ENCODE measurements around the gene GPR35.

GPR35 gene

GRCh38 chr2:240585101-240585500 lies 40.2 kb upstream of the GPR35 start:
- peak overlapping the region; percentile 85 for H3K4me3 ChIP-seq (ENCODE audit: low read length)
- TF ChIP-seq ZNF274 (IDR thresholded peaks at IDR 0.05; ENCODE audit: low read depth, low read length) = no peak

GRCh38 chr2:240585681-240586197 lies 39.5 kb upstream of the GPR35 start:
- peak overlapping the region; percentile 85 for H3K4me3 ChIP-seq (ENCODE audit: low read length)
- TF ChIP-seq ZNF274 (IDR thresholded peaks at IDR 0.05; ENCODE audit: low read depth, low read length) = no peak

GRCh38 chr2:240586198-240586918 lies 38.9 kb upstream of the GPR35 start, which contains the start of gene CAPN10:
CAPN10 (plus strand) TSS chr2:240586734; CDS start chr2:240586912, 178 bp downstream.
- peak within 1 kb of the TSS; percentile 85 for H3K4me3 ChIP-seq (ENCODE audit: low read length)
- no peak for TF ChIP-seq ZNF274 (IDR thresholded peaks at IDR 0.05; ENCODE audit: low read depth, low read length)

- H3K4me3 ChIP-seq (ENCODE audit: low read length) = peak overlapping the region; percentile 85
- TF ChIP-seq ZNF274 (IDR thresholded peaks at IDR 0.05; ENCODE audit: low read depth, low read length) = no peak
These were observed 38.1 kb upstream of the GPR35 start for GRCh38 chr2:240586919-240587800.

GRCh38 chr2:240588006-240588655 lies 37.1 kb upstream of the GPR35 start:
- H3K4me3 ChIP-seq (ENCODE audit: low read length) = peak overlapping the region; percentile 85; the same call in 1 of the 2 replicates
- TF ChIP-seq ZNF274 (IDR thresholded peaks at IDR 0.05; ENCODE audit: low read depth, low read length) = no peak

- no peak for TF ChIP-seq ZNF274 (IDR thresholded peaks at IDR 0.05; ENCODE audit: low read depth, low read length)
- no peak overlapping the region for H3K4me3 ChIP-seq (ENCODE audit: low read length)
These were observed 36.6 kb upstream of the GPR35 start for GRCh38 chr2:240588669-240589068.

- TF ChIP-seq ZNF274 (IDR thresholded peaks at IDR 0.05; ENCODE audit: low read depth, low read length) = no peak
- H3K4me3 ChIP-seq (ENCODE audit: low read length) = no peak overlapping the region
These were observed 35.9 kb upstream of the GPR35 start for GRCh38 chr2:240589375-240589774.

GRCh38 chr2:240589850-240590525 lies 35.3 kb upstream of the GPR35 start:
- no peak for TF ChIP-seq ZNF274 (IDR thresholded peaks at IDR 0.05; ENCODE audit: low read depth, low read length)
- no peak overlapping the region for H3K4me3 ChIP-seq (ENCODE audit: low read length)

GRCh38 chr2:240590681-240591111 lies 34.6 kb upstream of the GPR35 start:
- no peak for TF ChIP-seq ZNF274 (IDR thresholded peaks at IDR 0.05; ENCODE audit: low read depth, low read length)
- no peak overlapping the region for H3K4me3 ChIP-seq (ENCODE audit: low read length)

- TF ChIP-seq ZNF274 (IDR thresholded peaks at IDR 0.05; ENCODE audit: low read depth, low read length) = no peak
- H3K4me3 ChIP-seq (ENCODE audit: low read length) = no peak overlapping the region
These were observed 34.1 kb upstream of the GPR35 start for GRCh38 chr2:240591226-240591625.

GRCh38 chr2:240591784-240592183 lies 33.5 kb upstream of the GPR35 start:
- no peak overlapping the region for H3K4me3 ChIP-seq (ENCODE audit: low read length)
- no peak for TF ChIP-seq ZNF274 (IDR thresholded peaks at IDR 0.05; ENCODE audit: low read depth, low read length)

- TF ChIP-seq ZNF274 (IDR thresholded peaks at IDR 0.05; ENCODE audit: low read depth, low read length) = no peak
- H3K4me3 ChIP-seq (ENCODE audit: low read length) = no peak overlapping the region
These were observed 32.1 kb upstream of the GPR35 start for GRCh38 chr2:240593026-240593702.
